ENCODE data around the gene APOBEC4.

- TF ChIP-seq FOXM1 (CRISPR knock-in tag; IDR thresholded peaks at IDR 0.05) (no peak), JUND (CRISPR knock-in tag; IDR thresholded peaks at IDR 0.05) (no peak)
These were observed 49.1 kb upstream of the APOBEC4 start for GRCh38 chr1:183702087-183702812.
